K562 (cell line): ENCODE measurements around the gene KASH5. TPM values are rescaled to one million over a fixed set of nuclear protein-coding genes. Genes with fewer than 3 reads are reported as not detected.

Experiments used
- ATAC-seq: fragments of 200-7000 bp; cut with Tn5 transposase; 3 replicates; pipeline ENCODE4 v1.9.1; 2020; ENCODE audit warnings: moderate library complexity
- BruUV-seq: library from RNA; stranded (reverse); fragments of 400-500 nt; replicated peaks from 2 replicates; lab custom pipeline; 2021; lab: Mats Ljungman, UMichigan
- CTCF ChIA-PET: fragments of 300-600 bp; formaldehyde crosslinking; extraction: SDS; loops from one replicate; lab custom pipeline; 2021; ENCODE audit warnings: low intra/inter-chr PET ratio; lab: Yijun Ruan, JAX
- POLR2A ChIA-PET: fragments of 300-600, 350-650 bp; sonication (Branson Sonifier 250); formaldehyde crosslinking; extraction: SDS; loops from one replicate; lab custom pipeline; 2021; ENCODE audit warnings: antibody characterized with exemption, inconsistent platforms; lab: Yijun Ruan, JAX
- DNase-seq, 4 experiments: peaks; one replicate each; pipeline versions ENCODE4 v3.0.0 to v3.0.0-alpha.2; 2011 to 2018; ENCODE audit warnings: low spot score in 3 of 4, mixed read lengths in 3 of 4; ENCODE audit errors: extremely low read depth in 1 of 4
- FAIRE-seq: peaks from 2 replicates; lab custom pipeline; 2011; peaks lifted over from hg19 to GRCh38; lab: Jason Lieb, UNC
- H2AFZ ChIP-seq: 2 replicates; pipeline ENCODE4 v1.6.0; 2011; ENCODE audit warnings: low read depth, low read length, control low read depth, inconsistent platforms
- H3K27ac ChIP-seq: fragments of 200-600 bp; 3 replicates; pipeline ENCODE4 v1.8.0; 2011; ENCODE audit warnings: low read depth, mild to moderate bottlenecking, control low read depth, inconsistent platforms, low read length, moderate library complexity, mixed read lengths; ENCODE audit errors: extremely low read depth
- H3K27me3 ChIP-seq, 2 experiments: fragments of 300-600 bp in 1 of 2; 2 replicates in 1 of 2; 3 replicates in 1 of 2; pipeline versions ENCODE4 v1.6.0 to v1.8.0; 2011; ENCODE audit warnings: inconsistent platforms in 2 of 2, low read length in 2 of 2, mild to moderate bottlenecking in 1 of 2, mixed read lengths in 1 of 2, moderate library complexity in 1 of 2; ENCODE audit not compliant: control insufficient read depth in 2 of 2, insufficient read depth in 2 of 2
- H3K36me3 ChIP-seq: fragments of 300-600 bp; 3 replicates; pipeline ENCODE4 v1.8.0; 2011; ENCODE audit warnings: mild to moderate bottlenecking, low read length, inconsistent platforms; ENCODE audit not compliant: control insufficient read depth, insufficient read depth
- H3K4me1 ChIP-seq, 2 experiments: fragments of 200-600 bp in 1 of 2; replicated peaks in 1 of 2; 2 replicates in 1 of 2; 3 replicates in 1 of 2; pipeline versions ENCODE4 v1.5.1 to v1.8.0; 2011; ENCODE audit warnings: inconsistent platforms in 2 of 2, low read length in 2 of 2, mild to moderate bottlenecking in 1 of 2, mixed read lengths in 1 of 2, moderate library complexity in 1 of 2; ENCODE audit not compliant: control insufficient read depth in 2 of 2, insufficient read depth in 2 of 2
- H3K4me2 ChIP-seq: 2 replicates; pipeline ENCODE4 v1.6.1; 2011; ENCODE audit warnings: low read length, control low read depth, inconsistent platforms, mixed read lengths; ENCODE audit not compliant: insufficient read depth
- H3K4me3 ChIP-seq: fragments of 200-600 bp; sonication (generic), shearing (Covaris generic); 2 replicates; pipeline ENCODE4 v1.5.1; 2016; ENCODE audit warnings: control low read depth, inconsistent platforms
- H3K79me2 ChIP-seq: fragments of 200-600 bp; 3 replicates; pipeline ENCODE4 v1.8.0; 2011; ENCODE audit warnings: low read length, inconsistent platforms; ENCODE audit not compliant: control insufficient read depth, insufficient read depth
- H3K9ac ChIP-seq, 2 experiments: 2 replicates each; pipeline versions ENCODE4 v1.6.0 to v1.6.1; 2011; ENCODE audit warnings: low read depth in 2 of 2, low read length in 2 of 2, control low read depth in 1 of 2, inconsistent platforms in 1 of 2, mild to moderate bottlenecking in 1 of 2, mixed read lengths in 1 of 2; ENCODE audit not compliant: insufficient read depth in 1 of 2
- H3K9me1 ChIP-seq: one replicate; pipeline ENCODE4 v1.6.0; 2011; ENCODE audit warnings: inconsistent platforms, mild to moderate bottlenecking, low read length, moderate library complexity; ENCODE audit not compliant: control insufficient read depth, insufficient read depth
- H3K9me3 ChIP-seq: replicated peaks from 2 replicates; pipeline ENCODE4 v1.5.1; 2011; ENCODE audit warnings: low read depth, low read length, inconsistent platforms; ENCODE audit not compliant: control insufficient read depth, insufficient read depth
- H4K20me1 ChIP-seq: replicated peaks from 2 replicates; pipeline ENCODE4 v1.6.1; 2011; ENCODE audit warnings: low read length, inconsistent platforms, mixed read lengths; ENCODE audit not compliant: control insufficient read depth, insufficient read depth
- CEBPB ChIP-seq: fragments of 450-650 bp; IDR thresholded peaks from 2 replicates; pipeline ENCODE4 v1.6.1; 2016; ENCODE audit warnings: missing genetic modification characterization, missing compliant biosample characterization
- ESRRA ChIP-seq: fragments of 450-650 bp; IDR thresholded peaks from 2 replicates; pipeline ENCODE4 v1.6.1; 2014; ENCODE audit warnings: low read depth, mild to moderate bottlenecking, moderate library complexity, borderline replicate concordance
- MAFK ChIP-seq: IDR thresholded peaks from 2 replicates; pipeline ENCODE4 v1.6.1; 2011; ENCODE audit warnings: low read length, improper control_type of control experiment
- ZNF121 ChIP-seq: sonication (generic); formaldehyde crosslinking; conservative IDR thresholded peaks from 2 replicates; pipeline ENCODE4 v1.8.0; 2022; ENCODE audit warnings: missing genetic modification reagents
- WGBS: fragments of 100-300 bp; shearing (Covaris generic); methylation state at CpG from one replicate; pipeline ENCODE4 v1.1.6; 2016; ENCODE audit warnings: low coverage, mixed read lengths; ENCODE audit not compliant: insufficient coverage; ENCODE audit errors: missing lambda C conversion rate; 5-methylcytosine and 5-hydroxymethylcytosine counted together
- in situ Hi-C: fragments of 300-500 bp; cut with MboI; formaldehyde crosslinking; loops from 4 replicates; pipeline ENCODE4 v1.15.0; 2018; ENCODE audit warnings: inconsistent platforms, mixed read lengths
- intact Hi-C: fragments of 100-400 bp; cut with micrococcal nuclease; formaldehyde crosslinking; loops from 2 replicates; pipeline ENCODE4 v1.14.2; 2022
- polyA plus RNA-seq, 8 experiments: library from polyadenylated mRNA; depleted of rRNA in 4 of 8; stranded (reverse) in 5 of 8; unstranded in 3 of 8; fragments of >200 nt; fragmentation: Nextera tagmentation in 2 of 8; fragmentation: Illumina TruSeq in 1 of 8; extraction: Ambion mirVana in 2 of 8; extraction: Trizol in 1 of 8; gene quantifications; 2 replicates each; pipeline versions ENCODE4 v1.2.1 to v1.2.3, GENCODE V29; 2011 to 2014; ENCODE audit warnings: inconsistent platforms in 1 of 8, missing spikeins in 1 of 8
- total RNA-seq, 7 experiments: library from RNA; depleted of rRNA in 6 of 7; stranded (reverse); fragments of >200 nt in 6 of 7; fragmentation: Illumina TruSeq in 2 of 7; extraction: Trizol in 2 of 7; gene quantifications; 2 replicates each; pipeline versions ENCODE4 v1.2.1 to v1.2.3, GENCODE V29; 2011 to 2021; ENCODE audit warnings: low replicate concordance in 1 of 7
- TF ChIP-seq, protein P1 (sequence below): fragments of 150-350 bp; IDR thresholded peaks from 2 replicates; pipeline ENCODE4 v1.6.1; 2014; ENCODE audit warnings: low read depth, mild to moderate bottlenecking, low read length, borderline replicate concordance
- TF ChIP-seq, protein P2 (sequence below): sonication (generic); formaldehyde crosslinking; IDR thresholded peaks from 2 replicates; pipeline ENCODE4 v1.8.0; 2022; ENCODE audit warnings: mild to moderate bottlenecking, low read depth, missing genetic modification reagents

Gene KASH5
- total and polyA plus RNA-seq, 9 of the 15 experiments (the other 6 are each of a cell fraction or from before 2014, with no cell fraction given): 0.07 to 0.84 (median 0.34) TPM; not detected in 1

DNA sequence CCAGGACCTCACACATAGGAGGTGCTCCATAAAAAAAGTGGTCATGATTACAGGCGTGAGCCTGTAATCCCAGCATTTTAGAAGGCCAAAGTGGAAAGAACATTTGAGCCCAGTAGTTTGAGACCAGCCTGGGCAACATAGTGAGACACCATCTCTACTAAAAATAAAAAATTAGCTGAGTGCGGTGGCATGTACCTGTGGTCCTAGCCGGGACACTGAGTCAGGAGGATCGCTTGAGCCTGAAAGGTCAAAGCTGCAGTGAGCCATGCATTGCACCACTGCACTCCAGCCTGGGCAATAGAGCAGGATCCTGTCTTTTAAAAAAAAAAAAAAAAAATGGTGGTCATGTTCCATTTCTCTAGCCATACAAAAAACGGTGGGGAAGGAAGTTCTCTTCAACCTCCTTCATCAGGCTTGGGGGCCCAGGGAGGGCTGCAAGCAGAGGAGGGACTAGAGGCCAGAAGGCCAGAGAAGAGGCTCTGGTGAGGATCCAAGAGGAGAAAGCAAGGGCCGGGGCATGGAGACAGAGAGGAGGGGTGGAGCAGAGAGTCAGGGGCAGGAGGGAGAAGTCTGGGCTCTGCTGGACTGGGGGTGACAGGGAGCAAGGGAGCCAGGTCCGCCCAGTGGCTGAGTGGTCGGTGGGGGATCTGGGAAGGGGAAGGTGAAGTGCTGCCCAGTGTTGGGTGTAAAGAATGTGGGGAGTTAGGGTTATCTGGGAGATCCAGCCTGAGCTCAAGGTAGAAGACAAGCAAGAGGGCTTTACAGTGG is 8.9 kb downstream of the KASH5 start:
- Histone ChIP-seq H3K27me3 (no peaks in the 10 kb centered on the region), H3K27ac (no peak overlapping the region), H4K20me1 (no peaks in the 10 kb centered on the region), H3K36me3 (no peaks in the 10 kb centered on the region), H3K79me2 (no peaks in the 10 kb centered on the region), H3K9ac (peak overlapping the region in 1 of 2 experiments; percentile 76; a peak in 1 of 4 replicates), H3K4me3 (no peak overlapping the region), H3K9me1 (no peaks in the 10 kb centered on the region), H2AFZ (no peak overlapping the region), H3K4me1 (peaks cover 0 to 21% of the 10 kb centered on the region in 2 experiments; a peak in 3 of 5 replicates), H3K4me2 (no peak overlapping the region), H3K9me3 (no peaks in the 10 kb centered on the region)
- no peak for TF ChIP-seq CEBPB (tag)
- peak; percentile 22 for TF ChIP-seq ZNF121
- TF ChIP-seq, protein P1, sequence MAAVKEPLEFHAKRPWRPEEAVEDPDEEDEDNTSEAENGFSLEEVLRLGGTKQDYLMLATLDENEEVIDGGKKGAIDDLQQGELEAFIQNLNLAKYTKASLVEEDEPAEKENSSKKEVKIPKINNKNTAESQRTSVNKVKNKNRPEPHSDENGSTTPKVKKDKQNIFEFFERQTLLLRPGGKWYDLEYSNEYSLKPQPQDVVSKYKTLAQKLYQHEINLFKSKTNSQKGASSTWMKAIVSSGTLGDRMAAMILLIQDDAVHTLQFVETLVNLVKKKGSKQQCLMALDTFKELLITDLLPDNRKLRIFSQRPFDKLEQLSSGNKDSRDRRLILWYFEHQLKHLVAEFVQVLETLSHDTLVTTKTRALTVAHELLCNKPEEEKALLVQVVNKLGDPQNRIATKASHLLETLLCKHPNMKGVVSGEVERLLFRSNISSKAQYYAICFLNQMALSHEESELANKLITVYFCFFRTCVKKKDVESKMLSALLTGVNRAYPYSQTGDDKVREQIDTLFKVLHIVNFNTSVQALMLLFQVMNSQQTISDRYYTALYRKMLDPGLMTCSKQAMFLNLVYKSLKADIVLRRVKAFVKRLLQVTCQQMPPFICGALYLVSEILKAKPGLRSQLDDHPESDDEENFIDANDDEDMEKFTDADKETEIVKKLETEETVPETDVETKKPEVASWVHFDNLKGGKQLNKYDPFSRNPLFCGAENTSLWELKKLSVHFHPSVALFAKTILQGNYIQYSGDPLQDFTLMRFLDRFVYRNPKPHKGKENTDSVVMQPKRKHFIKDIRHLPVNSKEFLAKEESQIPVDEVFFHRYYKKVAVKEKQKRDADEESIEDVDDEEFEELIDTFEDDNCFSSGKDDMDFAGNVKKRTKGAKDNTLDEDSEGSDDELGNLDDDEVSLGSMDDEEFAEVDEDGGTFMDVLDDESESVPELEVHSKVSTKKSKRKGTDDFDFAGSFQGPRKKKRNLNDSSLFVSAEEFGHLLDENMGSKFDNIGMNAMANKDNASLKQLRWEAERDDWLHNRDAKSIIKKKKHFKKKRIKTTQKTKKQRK: no peak
- TF ChIP-seq ESRRA: no peak
- TF ChIP-seq, protein P2, sequence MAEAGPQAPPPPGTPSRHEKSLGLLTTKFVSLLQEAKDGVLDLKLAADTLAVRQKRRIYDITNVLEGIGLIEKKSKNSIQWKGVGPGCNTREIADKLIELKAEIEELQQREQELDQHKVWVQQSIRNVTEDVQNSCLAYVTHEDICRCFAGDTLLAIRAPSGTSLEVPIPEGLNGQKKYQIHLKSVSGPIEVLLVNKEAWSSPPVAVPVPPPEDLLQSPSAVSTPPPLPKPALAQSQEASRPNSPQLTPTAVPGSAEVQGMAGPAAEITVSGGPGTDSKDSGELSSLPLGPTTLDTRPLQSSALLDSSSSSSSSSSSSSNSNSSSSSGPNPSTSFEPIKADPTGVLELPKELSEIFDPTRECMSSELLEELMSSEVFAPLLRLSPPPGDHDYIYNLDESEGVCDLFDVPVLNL: no peak
- no peak for TF ChIP-seq MAFK
- intact Hi-C loops (no loop called here), in situ Hi-C loops (no loop called here)
- ChIA-PET POLR2A (interaction anchor here (1.0 to 1.9 kb wide), 2 partner anchors 10 to 14 kb away, joined by 4 to 8 read pairs; no protein-coding TSS in a partner anchor), CTCF (interaction anchor here (0.6 kb wide), 2 partner anchors 11 to 74 kb away, joined by 3 to 4 read pairs; no protein-coding TSS in a partner anchor)
- BruUV-seq: no TSS peak
- no peak for FAIRE-seq
- WGBS: 23% methylated on average over 8 of the region's 8 CpGs
- no peak for DNase-seq
- no peak for ATAC-seq
